Measurements from ENCODE around the gene NUDT19. TPM values are rescaled to one million over a fixed set of nuclear protein-coding genes. Genes with fewer than 3 reads are reported as not detected.

Gene NUDT19
- total RNA-seq, 4 donors from 2014 or later: 4.2 to 15.2 (median 12.8) TPM

GRCh38 chr19:32686847-32687475, 4.7 kb upstream of the NUDT19 start:
- WGBS, 2 donors (ENCODE audit: low coverage in 1 of 2): 75 to 81% methylated on average over 3 to 6 of the region's 6 CpGs
- TF ChIP-seq EP300 (IDR thresholded peaks at IDR 0.05; ENCODE audit: low read depth) (no peak), CTCF (IDR thresholded peaks at IDR 0.05) (no peak), POLR2AphosphoS5 (IDR thresholded peaks at IDR 0.05) (no peak), POLR2A (IDR thresholded peaks at IDR 0.05) (no peak)

GRCh38 chr19:32687681-32688080, 3.9 kb upstream of the NUDT19 start:
- intact Hi-C loops (cut with DNase I; ENCODE audit: low total_unique reads) (no loop called here), in situ Hi-C loops (cut with MboI; ENCODE audit: low pct_ligation_motif_present in 1 of 4, low pct_unique_long_range_greater_than_20kb in 1 of 4, low sequenced_read_pairs in 3 of 4) (loop anchor here in 1 of 4 donors (10.0 kb wide), 1 partner anchor 277 kb away; no protein-coding TSS in a partner anchor)
- DNase-seq: no peak
- TF ChIP-seq POLR2A (IDR thresholded peaks at IDR 0.05) (no peak), CTCF (IDR thresholded peaks at IDR 0.05) (no peak), EP300 (IDR thresholded peaks at IDR 0.05; ENCODE audit: low read depth) (no peak), POLR2AphosphoS5 (IDR thresholded peaks at IDR 0.05) (no peak)
- peaks cover 9 to 18% (median 17%) of the 10 kb centered on the region in 4 donors for H3K4me1 ChIP-seq
- 89% methylated on average over 4 of the region's 4 CpGs; no CpG with 5 or more reads in 1 of the 2 donors for WGBS, 2 donors (ENCODE audit: low coverage in 1 of 2)
- no peaks in the 10 kb centered on the region for H3K27me3 ChIP-seq
- no peak overlapping the region for H3K4me3 ChIP-seq
- no peaks in the 10 kb centered on the region for H3K36me3 ChIP-seq
- H3K9me3 ChIP-seq: no peaks in the 10 kb centered on the region
- no peak overlapping the region for H3K27ac ChIP-seq

More at GRCh38 chr19:32686847-32687475, 4.7 kb upstream of the NUDT19 start:
- intact Hi-C loops (cut with DNase I; ENCODE audit: low total_unique reads) (no loop called here), in situ Hi-C loops (cut with MboI; ENCODE audit: low pct_ligation_motif_present in 1 of 4, low pct_unique_long_range_greater_than_20kb in 1 of 4, low sequenced_read_pairs in 3 of 4) (loop anchor here in 1 of 4 donors (10.0 kb wide), 1 partner anchor 278 kb away; no protein-coding TSS in a partner anchor)
- DNase-seq: no peak
- Histone ChIP-seq H3K9me3 (no peaks in the 10 kb centered on the region), H3K27me3 (no peaks in the 10 kb centered on the region), H3K4me3 (no peak overlapping the region), H3K4me1 (peaks cover 9 to 14% (median 13%) of the 10 kb centered on the region in 4 donors), H3K27ac (no peak overlapping the region), H3K36me3 (no peaks in the 10 kb centered on the region)

GRCh38 chr19:32688311-32688710, 3.3 kb upstream of the NUDT19 start:
- H3K4me3 ChIP-seq: no peak overlapping the region
- intact Hi-C loops (cut with DNase I; ENCODE audit: low total_unique reads): no loop called here
- TF ChIP-seq POLR2AphosphoS5 (IDR thresholded peaks at IDR 0.05) (no peak), POLR2A (IDR thresholded peaks at IDR 0.05) (no peak), CTCF (IDR thresholded peaks at IDR 0.05) (no peak), EP300 (IDR thresholded peaks at IDR 0.05; ENCODE audit: low read depth) (no peak)
- WGBS, 2 donors (ENCODE audit: low coverage in 1 of 2): 75% methylated on average over 1 of the region's 1 CpG; no CpG with 5 or more reads in 1 of the 2 donors
- H3K4me1 ChIP-seq: peaks cover 14 to 24% (median 23%) of the 10 kb centered on the region in 4 donors
- H3K9me3 ChIP-seq: no peaks in the 10 kb centered on the region
- DNase-seq: peak; percentile 33
- H3K36me3 ChIP-seq: no peaks in the 10 kb centered on the region
- H3K27me3 ChIP-seq: no peaks in the 10 kb centered on the region
- no peak overlapping the region for H3K27ac ChIP-seq
- in situ Hi-C loops (cut with MboI; ENCODE audit: low pct_ligation_motif_present in 1 of 4, low pct_unique_long_range_greater_than_20kb in 1 of 4, low sequenced_read_pairs in 3 of 4): loop anchor here in 1 of 4 donors (10.0 kb wide), 1 partner anchor 276 kb away; no protein-coding TSS in a partner anchor

GRCh38 chr19:32691952-32692726, 518 bp downstream of the NUDT19 start:
- Histone ChIP-seq H3K4me1 (peaks cover 22 to 51% (median 40%) of the 10 kb centered on the region in 4 donors), H3K27ac (peak overlapping the region; percentile 89 to 95 (median 90)), H3K4me3 (peak overlapping the region; percentile 58 to 86 (median 66)), H3K9me3 (no peaks in the 10 kb centered on the region), H3K27me3 (no peaks in the 10 kb centered on the region), H3K36me3 (no peaks in the 10 kb centered on the region)
- intact Hi-C loops (cut with DNase I; ENCODE audit: low total_unique reads) (no loop called here), in situ Hi-C loops (cut with MboI; ENCODE audit: low pct_ligation_motif_present in 1 of 4, low pct_unique_long_range_greater_than_20kb in 1 of 4, low sequenced_read_pairs in 3 of 4) (no loop called here)
- TF ChIP-seq CTCF (IDR thresholded peaks at IDR 0.05) (no peak), POLR2AphosphoS5 (IDR thresholded peaks at IDR 0.05) (peak in 2 of 3 donors; percentile 6 to 42)
- WGBS, 2 donors (ENCODE audit: low coverage in 1 of 2): 1% methylated on average over 30 of the region's 93 CpGs; no CpG with 5 or more reads in 1 of the 2 donors
- peak; percentile 66 for DNase-seq
